DMS114 treated with DMSO at 0.1 percent for 48 hours (cell line): Measurements from ENCODE around the gene OR2A1.
"Not testable (repeated sequence)": the region's sequence is repeated elsewhere in the genome, so short reads cannot be mapped to it uniquely, and the experiment has no call there.

Source experiments
- DNase-seq: peaks from one replicate; lab custom pipeline; 2025; ENCODE audit not compliant: unreplicated experiment; lab: John Stamatoyannopoulos, UW

OR2A1 gene

DNA sequence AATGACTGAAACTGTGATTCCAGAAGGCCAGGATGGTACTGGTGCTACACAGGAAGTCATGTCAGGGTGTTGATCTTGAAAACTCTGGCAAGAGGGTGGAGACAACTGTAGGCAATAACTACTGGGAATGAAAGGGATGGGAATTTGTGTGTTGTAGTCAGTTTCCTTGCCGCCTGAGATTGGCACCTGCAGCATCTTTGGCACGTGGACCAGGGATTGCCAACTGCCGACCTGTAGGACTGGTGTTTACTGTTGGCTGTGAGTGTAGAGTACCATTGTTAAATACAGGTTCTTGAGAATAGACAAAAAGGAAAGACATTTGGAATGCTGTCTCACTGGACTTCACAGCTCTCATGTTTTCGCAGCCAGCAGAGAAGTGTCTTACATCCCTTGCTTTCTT lies 11.1 kb downstream of the OR2A1 start:
- not testable (repeated sequence) for DNase-seq

DNA sequence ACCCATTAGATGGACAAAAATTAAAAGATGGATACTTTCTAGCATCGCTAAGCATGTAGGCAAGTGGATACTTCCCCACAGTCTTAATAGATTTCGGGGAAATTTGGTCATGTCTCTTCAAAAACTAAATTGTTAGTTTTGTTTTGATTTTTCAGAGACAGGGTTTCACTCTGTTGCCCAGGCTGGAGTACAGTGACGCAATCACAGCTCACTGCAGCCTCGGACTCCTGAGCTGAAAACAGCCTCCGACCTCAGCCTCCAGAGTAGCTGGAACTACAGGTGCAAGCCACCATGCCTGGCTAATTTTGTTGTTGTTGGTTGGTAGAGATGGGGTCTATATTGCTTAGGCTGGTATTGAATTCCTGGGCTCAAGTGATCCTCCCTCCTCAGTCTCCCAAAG lies 13.6 kb downstream of the OR2A1 start:
- DNase-seq, result not testable (repeated sequence)

DNA sequence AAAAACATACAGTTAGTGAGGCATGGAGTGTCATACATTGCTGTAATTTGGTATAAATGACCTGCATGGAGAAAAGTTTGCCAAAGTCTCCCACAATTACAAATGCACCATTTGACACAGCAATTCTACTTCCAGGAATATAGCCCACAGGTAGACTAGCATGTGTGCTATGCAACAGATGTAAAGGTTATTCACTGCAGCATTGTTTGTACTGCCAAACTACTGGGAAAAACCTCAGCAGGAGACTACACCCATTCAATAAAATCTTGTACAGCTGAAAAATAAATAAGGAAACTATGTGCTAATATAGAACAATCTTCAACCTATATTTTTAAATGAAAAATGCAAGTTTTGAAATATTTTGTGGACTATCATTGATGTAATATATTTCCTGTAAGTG lies 17.8 kb downstream of the OR2A1 start:
- DNase-seq, result not testable (repeated sequence)

DNA sequence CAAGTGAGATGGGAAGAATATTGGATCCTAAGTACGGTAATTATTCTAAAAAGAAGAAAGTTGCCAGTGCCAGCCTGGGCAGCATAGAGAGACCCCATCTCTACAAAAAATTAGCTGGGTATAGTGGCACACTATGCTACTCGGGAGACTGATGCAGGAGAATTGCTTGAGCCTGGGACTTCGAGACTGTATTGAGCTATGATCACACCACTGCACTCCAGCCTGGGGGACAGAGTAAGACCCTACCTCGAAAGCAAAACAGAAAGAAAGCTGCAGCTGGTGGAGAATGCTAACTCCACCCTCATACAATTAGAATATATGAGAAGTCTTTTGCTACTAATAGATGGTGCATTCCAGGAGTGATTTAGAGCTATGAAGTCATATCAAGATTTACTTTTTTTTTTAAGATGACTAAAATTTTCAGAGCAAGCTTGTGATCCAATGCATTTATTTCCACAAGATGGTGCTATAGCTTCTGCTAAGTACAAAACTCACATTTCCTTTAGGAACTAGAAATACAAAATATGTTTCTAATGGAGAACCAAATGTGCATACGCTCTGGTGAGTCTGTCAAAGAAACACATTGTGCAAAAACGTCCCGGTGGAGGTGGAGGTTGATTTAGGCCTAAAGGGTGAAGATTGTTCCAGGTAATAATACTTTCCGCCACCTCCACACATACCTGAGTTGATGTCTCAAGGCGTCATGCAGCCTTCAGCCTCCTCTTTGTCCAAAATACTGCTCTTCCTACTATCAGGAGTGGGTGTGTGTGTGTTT lies 19.2 kb downstream of the OR2A1 start:
- DNase-seq, result not testable (repeated sequence)

DNA sequence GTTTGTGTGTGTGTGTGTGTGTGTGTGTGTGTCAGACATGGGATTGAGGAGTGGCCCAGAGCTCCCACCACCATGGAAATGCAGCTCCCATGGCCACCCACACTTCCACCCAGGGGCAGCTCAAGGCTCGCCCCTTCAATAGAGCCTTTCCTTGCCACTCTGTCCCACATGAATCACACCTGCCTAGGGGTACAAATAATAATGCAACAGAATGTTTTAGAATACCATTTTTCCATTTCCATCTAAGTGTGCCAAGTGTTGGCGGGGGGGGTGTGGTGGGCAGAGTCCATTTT lies 19.7 kb downstream of the OR2A1 start:
- DNase-seq, result not testable (repeated sequence)

DNA sequence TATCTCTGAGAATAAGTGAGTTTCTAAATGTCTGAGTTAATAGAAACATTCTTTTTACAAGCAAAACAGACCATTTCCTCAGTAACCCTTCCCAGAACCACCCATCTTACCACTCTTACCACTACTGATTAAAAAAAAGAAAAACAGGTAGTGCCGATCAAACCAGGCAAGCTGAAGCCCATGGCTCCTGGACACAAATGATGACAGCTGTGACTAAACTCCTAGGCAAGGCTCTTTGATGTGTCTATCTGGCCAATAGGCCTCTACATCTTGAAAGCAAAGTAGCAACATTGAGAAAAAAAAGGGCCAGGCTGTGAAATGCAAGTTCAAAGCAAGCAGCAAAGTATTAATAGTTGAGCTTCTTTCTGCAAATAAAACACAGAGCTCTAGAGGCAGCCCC lies 36.4 kb downstream of the OR2A1 start:
- DNase-seq, result not testable (repeated sequence)

DNA sequence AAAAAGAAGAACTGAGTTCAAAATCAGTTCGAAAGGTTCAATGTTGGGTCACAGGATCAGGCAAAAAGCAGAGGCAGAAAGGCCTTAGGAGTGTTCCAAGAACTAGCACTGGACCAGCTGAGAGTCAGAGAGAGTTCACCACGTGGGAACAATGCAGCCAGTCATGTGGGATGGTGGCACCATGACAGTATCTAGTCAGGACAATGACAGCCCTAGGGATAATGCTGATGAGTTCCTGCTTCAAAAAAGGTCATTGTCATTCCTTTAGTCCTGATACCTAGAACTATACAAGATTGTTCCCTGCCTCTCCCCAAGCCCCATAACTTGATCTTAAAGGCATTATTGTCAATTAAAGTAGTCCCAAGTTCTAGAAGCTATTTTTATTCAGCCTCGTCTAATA lies 39.4 kb downstream of the OR2A1 start:
- DNase-seq, result not testable (repeated sequence)

DNA sequence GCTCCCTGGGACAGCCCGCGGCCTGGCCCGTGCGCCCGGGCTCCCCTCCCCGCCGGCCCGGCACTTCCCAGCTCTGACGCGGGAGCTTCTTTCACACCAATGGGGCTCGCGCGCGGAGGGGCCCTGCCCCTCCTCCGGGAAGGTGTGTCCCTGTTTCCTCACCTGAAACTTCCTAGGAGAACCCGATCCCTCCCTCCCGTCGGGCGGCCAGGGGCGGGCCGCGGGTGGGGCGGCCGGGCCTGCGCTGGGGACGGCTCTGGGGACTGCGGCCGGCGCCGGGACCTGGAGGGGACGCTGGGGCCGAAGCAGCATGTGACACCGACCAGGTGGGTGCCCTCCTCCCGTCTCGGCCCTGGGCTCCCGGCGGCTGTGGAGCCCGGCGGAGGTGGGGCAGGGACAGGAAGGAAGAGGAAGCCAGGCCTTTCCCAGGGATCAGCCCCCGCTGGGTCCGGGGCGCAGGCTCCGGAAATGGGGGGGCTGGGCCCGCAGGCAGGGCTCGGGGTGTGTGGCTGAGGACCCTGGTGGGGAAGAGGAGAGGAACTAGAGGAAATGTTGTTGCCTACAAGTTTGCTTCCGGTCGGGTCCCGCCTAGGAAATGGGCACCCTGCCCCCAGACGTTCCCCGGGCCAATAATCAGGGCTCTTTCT lies 43.1 kb downstream of the OR2A1 start, which contains the start of gene ARHGEF5:
Gene ARHGEF5 (plus strand): TSS at position 227 of the 647 bp plus-strand sequence. CDS start 7,268 bp downstream, outside the sequence.
- DNase-seq, result not testable (repeated sequence)

DNA sequence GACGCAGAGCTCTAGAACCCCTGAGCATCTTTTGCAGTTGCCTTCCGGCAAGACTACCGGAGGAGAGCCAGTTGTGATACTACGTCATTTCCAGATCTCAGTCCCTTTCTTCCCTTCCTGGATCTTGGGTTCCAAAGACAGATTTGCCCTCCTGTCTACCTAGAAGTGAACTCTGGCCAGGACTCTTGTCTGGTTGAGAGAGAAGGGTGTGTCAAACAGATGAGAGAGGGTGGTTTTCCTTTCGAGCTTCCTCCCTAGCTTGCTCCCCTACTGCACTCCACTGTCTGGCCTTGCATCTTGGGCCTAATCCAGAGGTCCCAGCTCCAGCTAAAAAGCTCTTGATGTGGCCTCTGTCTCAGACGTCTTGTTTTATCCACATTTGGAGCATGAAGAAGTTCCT lies 44.0 kb downstream of the OR2A1 start:
- not testable (repeated sequence) for DNase-seq

DNA sequence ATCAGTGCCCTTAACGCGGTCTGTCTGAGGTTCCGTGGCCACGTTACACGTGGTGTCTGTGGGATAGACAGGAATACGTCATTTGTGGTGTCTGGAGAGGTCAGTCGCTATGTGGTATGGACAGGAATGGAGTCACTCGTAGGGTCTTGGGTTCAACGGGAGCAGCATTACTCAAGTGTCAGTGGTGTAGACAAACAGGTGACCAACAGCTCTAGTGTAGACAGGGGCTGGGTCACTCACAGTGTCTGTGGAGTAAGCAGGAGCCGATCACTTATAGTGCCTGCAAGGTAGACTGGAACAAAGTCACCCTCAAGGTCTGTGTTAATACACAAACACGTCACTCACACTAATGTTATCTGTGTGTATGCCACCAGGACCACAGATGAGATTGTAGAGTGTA lies 44.6 kb downstream of the OR2A1 start:
- not testable (repeated sequence) for DNase-seq

DNA sequence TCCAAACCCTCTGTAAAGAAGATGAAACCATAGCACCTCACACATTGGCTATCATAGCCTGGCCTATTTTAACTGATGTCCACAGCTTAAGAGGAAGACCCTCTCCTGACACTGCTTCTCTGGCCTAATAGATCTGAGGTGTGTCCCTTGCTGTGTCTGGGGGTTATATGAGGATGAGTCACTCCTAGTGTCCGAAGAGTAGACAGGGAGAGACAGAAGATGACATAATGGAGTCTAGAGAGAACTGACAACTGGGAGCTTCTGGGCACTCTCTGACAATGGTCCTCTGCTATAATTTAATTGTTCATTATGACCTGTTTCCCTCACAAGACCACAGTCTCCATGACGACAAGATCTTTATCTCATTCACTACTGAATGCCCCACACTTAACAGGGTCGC lies 49.8 kb downstream of the OR2A1 start:
- DNase-seq, result not testable (repeated sequence)

DNA sequence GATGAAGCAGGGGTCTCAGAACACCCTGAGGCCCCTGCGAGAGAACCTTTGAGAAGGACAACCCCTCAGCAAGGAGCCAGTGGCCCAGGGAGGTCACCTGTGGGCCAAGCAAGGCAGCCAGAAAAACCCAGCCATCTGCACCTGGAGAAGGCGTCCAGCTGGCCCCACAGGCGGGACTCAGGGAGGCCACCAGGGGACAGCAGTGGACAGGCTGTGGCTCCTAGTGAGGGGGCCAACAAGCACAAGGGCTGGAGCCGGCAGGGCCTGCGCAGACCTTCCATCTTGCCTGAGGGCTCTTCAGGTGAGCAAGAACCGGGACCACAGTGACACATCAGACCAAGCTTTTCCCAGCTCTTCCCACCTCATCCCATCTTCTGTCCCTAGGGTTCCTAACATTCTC lies 53.3 kb downstream of the OR2A1 start:
- DNase-seq, result not testable (repeated sequence)

DNA sequence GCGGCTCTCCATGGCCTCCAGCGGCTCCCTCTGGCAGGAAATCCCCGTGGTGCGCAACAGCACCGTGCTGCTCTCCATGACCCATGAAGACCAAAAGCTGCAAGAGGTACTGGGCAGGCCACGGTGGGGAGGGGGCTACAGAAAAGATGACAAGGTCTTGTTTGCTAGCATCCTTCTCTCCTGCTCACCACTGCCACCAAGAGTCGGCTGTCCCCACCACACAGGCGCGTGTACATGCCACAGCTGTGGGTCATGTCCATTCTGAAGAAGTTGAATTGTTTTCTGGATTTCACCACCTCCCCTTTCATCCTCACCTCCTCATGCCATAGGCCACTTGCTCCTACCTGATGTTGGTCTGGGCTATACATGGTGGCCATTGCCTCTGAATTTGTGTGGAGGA lies 55.0 kb downstream of the OR2A1 start:
- DNase-seq, result not testable (repeated sequence)

DNA sequence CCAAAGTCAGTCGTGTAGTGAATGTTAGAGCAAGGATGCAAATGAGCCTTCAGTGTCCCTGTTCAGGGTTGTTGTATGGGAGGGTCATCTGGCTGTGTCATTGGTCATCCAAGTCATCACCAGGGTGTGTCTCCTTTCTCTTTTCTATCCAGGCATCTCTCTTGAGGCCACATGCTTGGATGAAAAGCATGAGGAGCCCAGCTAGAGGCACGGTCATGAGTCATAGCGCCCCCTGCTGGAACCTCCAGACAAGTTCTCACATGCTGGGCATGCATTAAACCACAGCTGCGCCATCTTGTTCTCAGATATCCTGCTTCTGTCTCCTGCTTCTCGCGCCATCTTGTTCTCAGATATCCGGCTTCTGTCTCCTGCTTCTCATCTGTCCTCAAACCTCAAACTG lies 57.0 kb downstream of the OR2A1 start:
- DNase-seq, result not testable (repeated sequence)
